K562 (cell line): ENCODE measurements around the gene TFPT. TPM values are rescaled to one million over a fixed set of nuclear protein-coding genes. Genes with fewer than 3 reads are reported as not detected.

Experiments used
- ATAC-seq: fragments of 200-7000 bp; cut with Tn5 transposase; 3 replicates; pipeline ENCODE4 v1.9.1; 2020; ENCODE audit warnings: moderate library complexity
- BruUV-seq: library from RNA; stranded (reverse); fragments of 400-500 nt; replicated peaks from 2 replicates; lab custom pipeline; 2021; lab: Mats Ljungman, UMichigan
- CTCF ChIA-PET: fragments of 300-600 bp; formaldehyde crosslinking; extraction: SDS; loops from one replicate; lab custom pipeline; 2021; ENCODE audit warnings: low intra/inter-chr PET ratio; lab: Yijun Ruan, JAX
- POLR2A ChIA-PET: fragments of 300-600, 350-650 bp; sonication (Branson Sonifier 250); formaldehyde crosslinking; extraction: SDS; loops from one replicate; lab custom pipeline; 2021; ENCODE audit warnings: antibody characterized with exemption, inconsistent platforms; lab: Yijun Ruan, JAX
- DNase-seq, 4 experiments: peaks; one replicate each; pipeline versions ENCODE4 v3.0.0 to v3.0.0-alpha.2; 2011 to 2018; ENCODE audit warnings: low spot score in 3 of 4, mixed read lengths in 3 of 4; ENCODE audit errors: extremely low read depth in 1 of 4
- FAIRE-seq: peaks from 2 replicates; lab custom pipeline; 2011; peaks lifted over from hg19 to GRCh38; lab: Jason Lieb, UNC
- H2AFZ ChIP-seq: 2 replicates; pipeline ENCODE4 v1.6.0; 2011; ENCODE audit warnings: low read depth, low read length, control low read depth, inconsistent platforms
- H3K27ac ChIP-seq: fragments of 200-600 bp; 3 replicates; pipeline ENCODE4 v1.8.0; 2011; ENCODE audit warnings: low read depth, mild to moderate bottlenecking, control low read depth, inconsistent platforms, low read length, moderate library complexity, mixed read lengths; ENCODE audit errors: extremely low read depth
- H3K27me3 ChIP-seq, 2 experiments: fragments of 300-600 bp in 1 of 2; 2 replicates in 1 of 2; 3 replicates in 1 of 2; pipeline versions ENCODE4 v1.6.0 to v1.8.0; 2011; ENCODE audit warnings: inconsistent platforms in 2 of 2, low read length in 2 of 2, mild to moderate bottlenecking in 1 of 2, mixed read lengths in 1 of 2, moderate library complexity in 1 of 2; ENCODE audit not compliant: control insufficient read depth in 2 of 2, insufficient read depth in 2 of 2
- H3K36me3 ChIP-seq: fragments of 300-600 bp; 3 replicates; pipeline ENCODE4 v1.8.0; 2011; ENCODE audit warnings: mild to moderate bottlenecking, low read length, inconsistent platforms; ENCODE audit not compliant: control insufficient read depth, insufficient read depth
- H3K4me1 ChIP-seq, 2 experiments: fragments of 200-600 bp in 1 of 2; replicated peaks in 1 of 2; 2 replicates in 1 of 2; 3 replicates in 1 of 2; pipeline versions ENCODE4 v1.5.1 to v1.8.0; 2011; ENCODE audit warnings: inconsistent platforms in 2 of 2, low read length in 2 of 2, mild to moderate bottlenecking in 1 of 2, mixed read lengths in 1 of 2, moderate library complexity in 1 of 2; ENCODE audit not compliant: control insufficient read depth in 2 of 2, insufficient read depth in 2 of 2
- H3K4me2 ChIP-seq: 2 replicates; pipeline ENCODE4 v1.6.1; 2011; ENCODE audit warnings: low read length, control low read depth, inconsistent platforms, mixed read lengths; ENCODE audit not compliant: insufficient read depth
- H3K4me3 ChIP-seq: fragments of 200-600 bp; sonication (generic), shearing (Covaris generic); 2 replicates; pipeline ENCODE4 v1.5.1; 2016; ENCODE audit warnings: control low read depth, inconsistent platforms
- H3K79me2 ChIP-seq: fragments of 200-600 bp; 3 replicates; pipeline ENCODE4 v1.8.0; 2011; ENCODE audit warnings: low read length, inconsistent platforms; ENCODE audit not compliant: control insufficient read depth, insufficient read depth
- H3K9ac ChIP-seq, 2 experiments: 2 replicates each; pipeline versions ENCODE4 v1.6.0 to v1.6.1; 2011; ENCODE audit warnings: low read depth in 2 of 2, low read length in 2 of 2, control low read depth in 1 of 2, inconsistent platforms in 1 of 2, mild to moderate bottlenecking in 1 of 2, mixed read lengths in 1 of 2; ENCODE audit not compliant: insufficient read depth in 1 of 2
- H3K9me1 ChIP-seq: one replicate; pipeline ENCODE4 v1.6.0; 2011; ENCODE audit warnings: inconsistent platforms, mild to moderate bottlenecking, low read length, moderate library complexity; ENCODE audit not compliant: control insufficient read depth, insufficient read depth
- H3K9me3 ChIP-seq: replicated peaks from 2 replicates; pipeline ENCODE4 v1.5.1; 2011; ENCODE audit warnings: low read depth, low read length, inconsistent platforms; ENCODE audit not compliant: control insufficient read depth, insufficient read depth
- H4K20me1 ChIP-seq: replicated peaks from 2 replicates; pipeline ENCODE4 v1.6.1; 2011; ENCODE audit warnings: low read length, inconsistent platforms, mixed read lengths; ENCODE audit not compliant: control insufficient read depth, insufficient read depth
- CBX8 ChIP-seq: fragments of 200-600 bp; sonication (generic); IDR thresholded peaks from 2 replicates; pipeline ENCODE4 v1.6.1; 2012; ENCODE audit warnings: borderline replicate concordance, mixed run types, low read depth, mild to moderate bottlenecking, moderate library complexity, mixed read lengths, low read length, control low read depth, inconsistent platforms; ENCODE audit not compliant: poor library complexity, severe bottlenecking; ENCODE audit errors: extremely low read depth
- CCNT2 ChIP-seq: IDR thresholded peaks from 2 replicates; pipeline ENCODE4 v1.6.1; 2011; ENCODE audit warnings: borderline replicate concordance, low read depth, mild to moderate bottlenecking, moderate library complexity, mixed read lengths, low read length; ENCODE audit not compliant: insufficient read length; ENCODE audit errors: extremely low read depth
- CHD2 ChIP-seq: IDR thresholded peaks from 2 replicates; pipeline ENCODE4 v1.6.1; 2011; ENCODE audit warnings: low read depth, low read length
- HEY1 ChIP-seq: fragments of 250-450 bp; sonication (Bioruptor Pico); IDR thresholded peaks from 2 replicates; pipeline ENCODE4 v1.5.0; 2020; ENCODE audit warnings: mild to moderate bottlenecking, moderate library complexity, borderline replicate concordance
- HNRNPLL ChIP-seq: fragments of 200-400 bp; formaldehyde crosslinking; IDR thresholded peaks from 2 replicates; pipeline ENCODE4 v1.6.1; 2017; ENCODE audit warnings: low read length, low read depth, mild to moderate bottlenecking; ENCODE audit not compliant: poor library complexity, severe bottlenecking
- HOXB6 ChIP-seq: fragments of 250-450 bp; sonication (Bioruptor Pico); IDR thresholded peaks from 2 replicates; pipeline ENCODE4 v1.5.1; 2022; ENCODE audit warnings: mild to moderate bottlenecking, borderline replicate concordance
- MAFF ChIP-seq: IDR thresholded peaks from 2 replicates; pipeline ENCODE4 v1.6.1; 2012; ENCODE audit warnings: low read length, improper control_type of control experiment
- PHTF2 ChIP-seq: fragments of 250-450 bp; sonication (Bioruptor Pico); IDR thresholded peaks from 2 replicates; pipeline ENCODE4 v1.5.0; 2021; ENCODE audit warnings: mild to moderate bottlenecking
- STAT5A ChIP-seq: IDR thresholded peaks from 2 replicates; pipeline ENCODE4 v1.6.1; 2012; ENCODE audit warnings: low read length, inconsistent platforms, borderline replicate concordance
- YY1 ChIP-seq, 3 experiments: IDR thresholded peaks; 2 replicates each; pipeline ENCODE4 v1.6.1; 2011; ENCODE audit warnings: low read length in 2 of 3, mild to moderate bottlenecking in 2 of 3, moderate library complexity in 2 of 3, borderline replicate concordance in 1 of 3, control low read depth in 1 of 3, low read depth in 1 of 3; ENCODE audit not compliant: insufficient read depth in 3 of 3, insufficient replicate concordance in 2 of 3, control insufficient read depth in 1 of 3, insufficient read length in 1 of 3; ENCODE audit errors: extremely low read depth in 1 of 3
- ZNF431 ChIP-seq: sonication (generic); formaldehyde crosslinking; IDR thresholded peaks from 2 replicates; pipeline ENCODE4 v1.8.0; 2022; ENCODE audit warnings: mild to moderate bottlenecking, missing genetic modification reagents
- ZNF561 ChIP-seq: fragments of 450-650 bp; formaldehyde crosslinking; conservative IDR thresholded peaks from 2 replicates; pipeline ENCODE4 v1.4.0; 2020; ENCODE audit warnings: mild to moderate bottlenecking, moderate library complexity
- ZNF79 ChIP-seq: fragments of 250-450 bp; sonication (Bioruptor Pico); IDR thresholded peaks from 2 replicates; pipeline ENCODE4 v1.4.0; 2020; ENCODE audit warnings: low read depth, mild to moderate bottlenecking, moderate library complexity
- ZZZ3 ChIP-seq: fragments of 450-650 bp; IDR thresholded peaks from 2 replicates; pipeline ENCODE4 v1.6.1; 2016; ENCODE audit warnings: antibody characterized with exemption, mild to moderate bottlenecking, moderate library complexity
- WGBS: fragments of 100-300 bp; shearing (Covaris generic); methylation state at CpG from one replicate; pipeline ENCODE4 v1.1.6; 2016; ENCODE audit warnings: low coverage, mixed read lengths; ENCODE audit not compliant: insufficient coverage; ENCODE audit errors: missing lambda C conversion rate; 5-methylcytosine and 5-hydroxymethylcytosine counted together
- in situ Hi-C: fragments of 300-500 bp; cut with MboI; formaldehyde crosslinking; loops from 4 replicates; pipeline ENCODE4 v1.15.0; 2018; ENCODE audit warnings: inconsistent platforms, mixed read lengths
- intact Hi-C: fragments of 100-400 bp; cut with micrococcal nuclease; formaldehyde crosslinking; loops from 2 replicates; pipeline ENCODE4 v1.14.2; 2022
- polyA plus RNA-seq, 8 experiments: library from polyadenylated mRNA; depleted of rRNA in 4 of 8; stranded (reverse) in 5 of 8; unstranded in 3 of 8; fragments of >200 nt; fragmentation: Nextera tagmentation in 2 of 8; fragmentation: Illumina TruSeq in 1 of 8; extraction: Ambion mirVana in 2 of 8; extraction: Trizol in 1 of 8; gene quantifications; 2 replicates each; pipeline versions ENCODE4 v1.2.1 to v1.2.3, GENCODE V29; 2011 to 2014; ENCODE audit warnings: inconsistent platforms in 1 of 8, missing spikeins in 1 of 8
- total RNA-seq, 7 experiments: library from RNA; depleted of rRNA in 6 of 7; stranded (reverse); fragments of >200 nt in 6 of 7; fragmentation: Illumina TruSeq in 2 of 7; extraction: Trizol in 2 of 7; gene quantifications; 2 replicates each; pipeline versions ENCODE4 v1.2.1 to v1.2.3, GENCODE V29; 2011 to 2021; ENCODE audit warnings: low replicate concordance in 1 of 7
- TF ChIP-seq, protein P1 (sequence below): fragments of 250-450 bp; sonication (Bioruptor Pico); IDR thresholded peaks from 2 replicates; pipeline ENCODE4 v1.8.0; 2021; ENCODE audit warnings: moderate library complexity, mild to moderate bottlenecking, inconsistent platforms
- TF ChIP-seq, protein P2 (sequence below): IDR thresholded peaks from 2 replicates; pipeline ENCODE4 v1.6.1; 2014; ENCODE audit warnings: antibody characterized with exemption
- TF ChIP-seq, protein P3 (sequence below): fragments of 450-650 bp; conservative IDR thresholded peaks from 2 replicates; pipeline ENCODE4 v1.6.1; 2016; ENCODE audit warnings: missing genetic modification characterization, low read depth, mild to moderate bottlenecking, missing compliant biosample characterization, moderate library complexity

TFPT gene
- total and polyA plus RNA-seq, 9 of the 15 experiments (the other 6 are each of a cell fraction or from before 2014, with no cell fraction given) = 0.72 to 16.4 (median 9.2) TPM

DNA sequence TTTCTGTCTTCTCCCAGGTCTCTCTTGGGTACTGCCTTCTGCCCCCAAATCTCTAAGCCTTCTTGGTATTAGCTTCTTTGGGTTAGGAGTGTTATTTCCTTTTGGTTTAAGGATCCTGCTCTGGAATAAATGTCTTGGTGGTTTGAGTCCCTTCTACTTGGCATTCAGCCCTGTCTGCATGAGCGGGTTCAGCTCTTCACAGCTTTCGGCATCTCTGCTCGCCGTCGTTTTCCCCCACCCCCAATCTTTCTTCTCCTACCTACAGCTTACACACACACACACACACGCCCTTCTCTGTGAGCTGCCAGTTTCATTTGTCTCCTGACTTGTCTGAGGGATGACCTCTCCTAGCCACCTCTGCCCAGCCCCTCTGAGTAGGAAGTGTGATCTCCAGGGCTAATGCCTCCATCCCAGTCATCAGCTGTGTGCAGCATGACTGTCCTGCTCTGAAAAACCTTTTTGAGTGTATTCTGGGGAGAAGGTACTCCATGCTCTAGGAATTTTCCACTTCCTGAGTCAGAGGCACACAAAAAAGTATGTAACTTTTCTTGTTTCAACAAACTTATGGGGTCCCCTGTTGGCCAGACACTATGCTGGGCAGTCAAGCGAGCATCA, 26.8 kb upstream of the TFPT start:
- Histone ChIP-seq H2AFZ (no peak overlapping the region), H3K9ac (no peak overlapping the region), H3K9me3 (no peaks in the 10 kb centered on the region), H3K27ac (no peak overlapping the region), H3K36me3 (peaks cover 86% of the 10 kb centered on the region), H3K4me1 (peaks cover 10 to 25% of the 10 kb centered on the region in 2 experiments; a peak in 4 of 5 replicates), H3K27me3 (no peaks in the 10 kb centered on the region), H3K4me3 (no peak overlapping the region), H3K9me1 (peaks cover 16% of the 10 kb centered on the region), H3K4me2 (no peak overlapping the region), H3K79me2 (peaks cover 52% of the 10 kb centered on the region), H4K20me1 (peaks cover 26% of the 10 kb centered on the region)
- BruUV-seq = no TSS peak
- CTCF ChIA-PET = no interaction called here
- no peak for ATAC-seq
- no peak for FAIRE-seq
- no peak for DNase-seq
- intact Hi-C loops (no loop called here), in situ Hi-C loops (no loop called here)
- 89% methylated on average over 7 of the region's 7 CpGs for WGBS
- POLR2A ChIA-PET = interaction anchor here (1.4 kb wide), 1 partner anchor 16 kb away, joined by 3 read pairs; no protein-coding TSS in a partner anchor
- TF ChIP-seq ZNF431 = no peak
- TF ChIP-seq CHD2 = no peak
- TF ChIP-seq, protein P1, sequence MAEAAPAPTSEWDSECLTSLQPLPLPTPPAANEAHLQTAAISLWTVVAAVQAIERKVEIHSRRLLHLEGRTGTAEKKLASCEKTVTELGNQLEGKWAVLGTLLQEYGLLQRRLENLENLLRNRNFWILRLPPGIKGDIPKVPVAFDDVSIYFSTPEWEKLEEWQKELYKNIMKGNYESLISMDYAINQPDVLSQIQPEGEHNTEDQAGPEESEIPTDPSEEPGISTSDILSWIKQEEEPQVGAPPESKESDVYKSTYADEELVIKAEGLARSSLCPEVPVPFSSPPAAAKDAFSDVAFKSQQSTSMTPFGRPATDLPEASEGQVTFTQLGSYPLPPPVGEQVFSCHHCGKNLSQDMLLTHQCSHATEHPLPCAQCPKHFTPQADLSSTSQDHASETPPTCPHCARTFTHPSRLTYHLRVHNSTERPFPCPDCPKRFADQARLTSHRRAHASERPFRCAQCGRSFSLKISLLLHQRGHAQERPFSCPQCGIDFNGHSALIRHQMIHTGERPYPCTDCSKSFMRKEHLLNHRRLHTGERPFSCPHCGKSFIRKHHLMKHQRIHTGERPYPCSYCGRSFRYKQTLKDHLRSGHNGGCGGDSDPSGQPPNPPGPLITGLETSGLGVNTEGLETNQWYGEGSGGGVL = no peak
- TF ChIP-seq, protein P2, sequence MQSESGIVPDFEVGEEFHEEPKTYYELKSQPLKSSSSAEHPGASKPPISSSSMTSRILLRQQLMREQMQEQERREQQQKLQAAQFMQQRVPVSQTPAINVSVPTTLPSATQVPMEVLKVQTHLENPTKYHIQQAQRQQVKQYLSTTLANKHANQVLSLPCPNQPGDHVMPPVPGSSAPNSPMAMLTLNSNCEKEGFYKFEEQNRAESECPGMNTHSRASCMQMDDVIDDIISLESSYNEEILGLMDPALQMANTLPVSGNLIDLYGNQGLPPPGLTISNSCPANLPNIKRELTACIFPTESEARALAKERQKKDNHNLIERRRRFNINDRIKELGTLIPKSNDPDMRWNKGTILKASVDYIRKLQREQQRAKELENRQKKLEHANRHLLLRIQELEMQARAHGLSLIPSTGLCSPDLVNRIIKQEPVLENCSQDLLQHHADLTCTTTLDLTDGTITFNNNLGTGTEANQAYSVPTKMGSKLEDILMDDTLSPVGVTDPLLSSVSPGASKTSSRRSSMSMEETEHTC = no peak
- no peak for TF ChIP-seq YY1 (IDR thresholded peaks at IDR 0.05; ENCODE audit: borderline replicate concordance in 1 of 3, control insufficient read depth in 1 of 3, extremely low read depth in 1 of 3, insufficient read depth in 3 of 3, insufficient read length in 1 of 3, insufficient replicate concordance in 2 of 3, low read depth in 1 of 3, low read length in 2 of 3)
- TF ChIP-seq ZNF561 (CRISPR knock-in tag) = no peak
- no peak for TF ChIP-seq HNRNPLL
- TF ChIP-seq CBX8 = no peak
- no peak for TF ChIP-seq HOXB6
- TF ChIP-seq ZZZ3 = no peak
- no peak for TF ChIP-seq STAT5A
- TF ChIP-seq PHTF2 = no peak
- TF ChIP-seq CCNT2 = no peak
- TF ChIP-seq ZNF79 (CRISPR knock-in tag) = no peak
- TF ChIP-seq, protein P3, sequence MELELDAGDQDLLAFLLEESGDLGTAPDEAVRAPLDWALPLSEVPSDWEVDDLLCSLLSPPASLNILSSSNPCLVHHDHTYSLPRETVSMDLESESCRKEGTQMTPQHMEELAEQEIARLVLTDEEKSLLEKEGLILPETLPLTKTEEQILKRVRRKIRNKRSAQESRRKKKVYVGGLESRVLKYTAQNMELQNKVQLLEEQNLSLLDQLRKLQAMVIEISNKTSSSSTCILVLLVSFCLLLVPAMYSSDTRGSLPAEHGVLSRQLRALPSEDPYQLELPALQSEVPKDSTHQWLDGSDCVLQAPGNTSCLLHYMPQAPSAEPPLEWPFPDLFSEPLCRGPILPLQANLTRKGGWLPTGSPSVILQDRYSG (tag) = no peak
- TF ChIP-seq MAFF = no peak
- TF ChIP-seq HEY1 (CRISPR knock-in tag) = no peak
